GM11168 (cell line): ENCODE data around the gene GALNTL6.

Experiments
- in situ Hi-C: fragments of 300-500 bp; cut with MboI; formaldehyde crosslinking; loops from one replicate; pipeline ENCODE4 v1.12.0; 2022; ENCODE audit warnings: low sequenced_read_pairs; ENCODE audit not compliant: unreplicated experiment

GALNTL6 gene

GRCh38 chr4:172495769-172496168 lies 682.6 kb downstream of the GALNTL6 start:
- in situ Hi-C loops, result no loop called here

- in situ Hi-C loops, result no loop called here
Observed at GRCh38 chr4:172497321-172497720, 684.1 kb downstream of the GALNTL6 start.

GRCh38 chr4:172514011-172514410 lies 700.8 kb downstream of the GALNTL6 start:
- in situ Hi-C loops, result no loop called here

- in situ Hi-C loops, result no loop called here
Observed at GRCh38 chr4:172514801-172515200, 701.6 kb downstream of the GALNTL6 start.

- in situ Hi-C loops, result no loop called here
Observed at GRCh38 chr4:172515266-172515879, 702.2 kb downstream of the GALNTL6 start.

- in situ Hi-C loops, result no loop called here
Observed at GRCh38 chr4:172517391-172517790, 704.2 kb downstream of the GALNTL6 start.

GRCh38 chr4:172521248-172521647 lies 708.0 kb downstream of the GALNTL6 start:
- in situ Hi-C loops, result no loop called here

GRCh38 chr4:172521680-172522079 lies 708.5 kb downstream of the GALNTL6 start:
- in situ Hi-C loops, result no loop called here

GRCh38 chr4:172543249-172543648 lies 730.0 kb downstream of the GALNTL6 start:
- in situ Hi-C loops, result no loop called here

GRCh38 chr4:172546782-172547181 lies 733.6 kb downstream of the GALNTL6 start:
- in situ Hi-C loops, result no loop called here

GRCh38 chr4:172547724-172548123 lies 734.5 kb downstream of the GALNTL6 start:
- in situ Hi-C loops, result no loop called here

- in situ Hi-C loops, result no loop called here
Observed at GRCh38 chr4:172553216-172553615, 740.0 kb downstream of the GALNTL6 start.

- in situ Hi-C loops, result no loop called here
Observed at GRCh38 chr4:172554588-172554987, 741.4 kb downstream of the GALNTL6 start.

- in situ Hi-C loops, result no loop called here
Observed at GRCh38 chr4:172555725-172556124, 742.5 kb downstream of the GALNTL6 start.

GRCh38 chr4:172573899-172574298 lies 760.7 kb downstream of the GALNTL6 start:
- in situ Hi-C loops, result no loop called here

GRCh38 chr4:172578712-172579111 lies 765.5 kb downstream of the GALNTL6 start:
- in situ Hi-C loops, result no loop called here

GRCh38 chr4:172584816-172585215 lies 771.6 kb downstream of the GALNTL6 start:
- in situ Hi-C loops, result no loop called here

- in situ Hi-C loops, result no loop called here
Observed at GRCh38 chr4:172596206-172596605, 783.0 kb downstream of the GALNTL6 start.

GRCh38 chr4:172599554-172599953 lies 786.4 kb downstream of the GALNTL6 start:
- in situ Hi-C loops, result no loop called here

- in situ Hi-C loops, result no loop called here
Observed at GRCh38 chr4:172601195-172601594, 788.0 kb downstream of the GALNTL6 start.

GRCh38 chr4:172619218-172619617 lies 806.0 kb downstream of the GALNTL6 start:
- in situ Hi-C loops, result no loop called here

- in situ Hi-C loops, result no loop called here
Observed at GRCh38 chr4:172619798-172620197, 806.6 kb downstream of the GALNTL6 start.

- in situ Hi-C loops, result no loop called here
Observed at GRCh38 chr4:172628263-172628662, 815.1 kb downstream of the GALNTL6 start.
